IMR-90 (cell line): ENCODE data around the gene PCSK5. TPM values are rescaled to one million over a fixed set of nuclear protein-coding genes. Genes with fewer than 3 reads are reported as not detected.

ENCODE experiments used
- ATAC-seq: fragments of 200-7000 bp; cut with Tn5 transposase; 2 replicates; pipeline ENCODE4 v1.9.1; 2020; ENCODE audit warnings: low read depth, mild to moderate bottlenecking, moderate library complexity
- BruUV-seq: library from RNA; stranded (reverse); fragments of 400-500 nt; replicated peaks from 2 replicates; lab custom pipeline; 2021; lab: Mats Ljungman, UMichigan
- CTCF ChIA-PET: fragments of 300-600 bp; formaldehyde crosslinking; extraction: SDS; loops from one replicate; lab custom pipeline; 2021; ENCODE audit warnings: antibody characterized with exemption; lab: Yijun Ruan, JAX
- POLR2A ChIA-PET: fragments of 300-600 bp; sonication (Branson Sonifier 250); formaldehyde crosslinking; loops from one replicate; lab custom pipeline; 2022; ENCODE audit warnings: antibody characterized with exemption; ENCODE audit not compliant: unreplicated experiment; lab: Charles Lee
- DNase-seq: peaks from one replicate; pipeline ENCODE4 v3.0.0; 2013
- H2AFZ ChIP-seq: replicated peaks from 2 replicates; pipeline ENCODE3; 2013; ENCODE audit warnings: low read length, mild to moderate bottlenecking; ENCODE audit not compliant: poor library complexity
- H2AK5ac ChIP-seq: 2 replicates; pipeline ENCODE4 v1.6.1; 2013; ENCODE audit warnings: low read depth, low read length, inconsistent platforms
- H2AK9ac ChIP-seq: replicated peaks from 2 replicates; pipeline ENCODE3; 2013; ENCODE audit warnings: mild to moderate bottlenecking, low read depth, low read length, moderate library complexity; ENCODE audit not compliant: poor library complexity
- H2BK120ac ChIP-seq: 2 replicates; pipeline ENCODE4 v1.6.1; 2013; ENCODE audit warnings: low read depth, low read length, inconsistent platforms
- H2BK15ac ChIP-seq: 3 replicates; pipeline ENCODE4 v1.6.1; 2013; ENCODE audit warnings: low read depth, low read length, inconsistent platforms
- H2BK20ac ChIP-seq: 2 replicates; pipeline ENCODE4 v1.6.1; 2013; ENCODE audit warnings: low read depth, mild to moderate bottlenecking, inconsistent platforms, low read length, moderate library complexity
- H2BK5ac ChIP-seq: 2 replicates; pipeline ENCODE4 v1.6.1; 2013; ENCODE audit warnings: mild to moderate bottlenecking, low read depth, low read length, inconsistent platforms; ENCODE audit not compliant: poor library complexity, severe bottlenecking
- H3K14ac ChIP-seq: replicated peaks from 2 replicates; pipeline ENCODE4 v1.6.1; 2013; ENCODE audit warnings: low read depth, low read length, inconsistent platforms
- H3K18ac ChIP-seq: 2 replicates; pipeline ENCODE4 v1.6.1; 2013; ENCODE audit warnings: low read depth, low read length, control low read depth
- H3K23ac ChIP-seq: 2 replicates; pipeline ENCODE4 v1.6.1; 2013; ENCODE audit warnings: low read depth, low read length, inconsistent platforms
- H3K27ac ChIP-seq: 2 replicates; pipeline ENCODE4 v1.5.1; 2013; ENCODE audit warnings: mild to moderate bottlenecking, control low read depth, low read length; ENCODE audit not compliant: insufficient read depth
- H3K27me3 ChIP-seq: 2 replicates; pipeline ENCODE4 v1.6.1; 2013; ENCODE audit warnings: low read length; ENCODE audit not compliant: control insufficient read depth, insufficient read depth
- H3K36me3 ChIP-seq: 2 replicates; pipeline ENCODE4 v1.6.1; 2013; ENCODE audit warnings: low read length, mixed read lengths; ENCODE audit not compliant: control insufficient read depth, insufficient read depth
- H3K4ac ChIP-seq: 2 replicates; pipeline ENCODE4 v1.6.1; 2013; ENCODE audit warnings: low read depth, low read length, inconsistent platforms
- H3K4me1 ChIP-seq: 2 replicates; pipeline ENCODE4 v1.6.1; 2013; ENCODE audit warnings: low read length, mixed read lengths; ENCODE audit not compliant: control insufficient read depth, insufficient read depth
- H3K4me2 ChIP-seq: 2 replicates; pipeline ENCODE4 v1.6.1; 2013; ENCODE audit warnings: low read depth, mild to moderate bottlenecking, control low read depth, low read length, moderate library complexity
- H3K4me3 ChIP-seq: 2 replicates; pipeline ENCODE4 v1.5.1; 2013; ENCODE audit warnings: low read depth, mild to moderate bottlenecking, control low read depth, low read length, moderate library complexity; ENCODE audit not compliant: insufficient read depth
- H3K56ac ChIP-seq: 2 replicates; pipeline ENCODE4 v1.6.1; 2013; ENCODE audit warnings: low read length, inconsistent platforms; ENCODE audit not compliant: insufficient read depth; ENCODE audit errors: extremely low read depth
- H3K79me1 ChIP-seq, 2 experiments: 2 replicates each; pipeline ENCODE4 v1.6.1; 2013; ENCODE audit warnings: low read length in 2 of 2, inconsistent platforms in 1 of 2, low read depth in 1 of 2
- H3K9ac ChIP-seq: 2 replicates; pipeline ENCODE4 v1.6.1; 2013; ENCODE audit warnings: low read depth, low read length, control low read depth
- H3K9me1 ChIP-seq: 2 replicates; pipeline ENCODE4 v1.6.1; 2013; ENCODE audit warnings: low read length, inconsistent platforms; ENCODE audit not compliant: insufficient read depth
- H3K9me3 ChIP-seq: 2 replicates; pipeline ENCODE4 v1.6.1; 2013; ENCODE audit warnings: low read length; ENCODE audit not compliant: control insufficient read depth, insufficient read depth
- H4K20me1 ChIP-seq: 2 replicates; pipeline ENCODE4 v1.6.1; 2013; ENCODE audit warnings: low read length, inconsistent platforms; ENCODE audit not compliant: insufficient read depth
- H4K5ac ChIP-seq: 2 replicates; pipeline ENCODE4 v1.6.1; 2013; ENCODE audit warnings: mild to moderate bottlenecking, low read depth, low read length, control low read depth
- H4K8ac ChIP-seq, 2 experiments: 2 replicates each; pipeline ENCODE4 v1.6.1; 2013; ENCODE audit warnings: low read depth in 2 of 2, low read length in 2 of 2, control low read depth in 1 of 2, inconsistent platforms in 1 of 2
- H4K91ac ChIP-seq: 2 replicates; pipeline ENCODE4 v1.6.1; 2013; ENCODE audit warnings: low read depth, low read length, inconsistent platforms; ENCODE audit not compliant: insufficient read depth
- MAZ ChIP-seq: IDR thresholded peaks from 2 replicates; pipeline ENCODE4 v1.6.1; 2012; ENCODE audit warnings: low read depth, mild to moderate bottlenecking, low read length, improper control_type of control experiment, moderate library complexity, borderline replicate concordance
- MXI1 ChIP-seq: IDR thresholded peaks from 2 replicates; pipeline ENCODE4 v1.6.1; 2012; ENCODE audit warnings: low read depth, mild to moderate bottlenecking, low read length, moderate library complexity, borderline replicate concordance
- RAD21 ChIP-seq: IDR thresholded peaks from 2 replicates; pipeline ENCODE4 v1.6.1; 2012; ENCODE audit warnings: low read length, improper control_type of control experiment
- RCOR1 ChIP-seq: IDR thresholded peaks from 2 replicates; pipeline ENCODE4 v1.6.1; 2012; ENCODE audit warnings: mild to moderate bottlenecking, low read length, improper control_type of control experiment; ENCODE audit not compliant: insufficient replicate concordance
- SMC3 ChIP-seq: fragments of 150-350 bp; IDR thresholded peaks from 2 replicates; pipeline ENCODE4 v1.6.1; 2016; ENCODE audit warnings: low read depth, mild to moderate bottlenecking, antibody characterized with exemption, low read length, moderate library complexity
- WGBS, 2 experiments: methylation state at CpG; one replicate each; pipeline versions ENCODE4 v1.1.5 to v1.1.7; 2013; ENCODE audit warnings: missing lambda C conversion rate in 2 of 2; ENCODE audit not compliant: insufficient read length in 1 of 2; ENCODE audit errors: extremely low coverage in 2 of 2; 5-methylcytosine and 5-hydroxymethylcytosine counted together
- dilution Hi-C: fragments of 300-500 bp; cut with HindIII; formaldehyde crosslinking; loops from one replicate; pipeline ENCODE4 v1.14.3; 2018; ENCODE audit warnings: low sequenced_read_pairs; ENCODE audit not compliant: unreplicated experiment
- in situ Hi-C: fragments of 300-500 bp; cut with MboI; formaldehyde crosslinking; loops from 3 replicates; pipeline ENCODE4 v1.14.3; 2019; ENCODE audit warnings: low sequenced_read_pairs, inconsistent platforms, mixed read lengths
- intact Hi-C: fragments of 100-400 bp; cut with micrococcal nuclease; formaldehyde crosslinking; loops from 2 replicates; pipeline ENCODE4 v1.10.0; 2022
- polyA plus RNA-seq, 3 experiments: library from polyadenylated mRNA; depleted of rRNA; stranded (reverse); fragments of >200 nt; gene quantifications; 2 replicates each; pipeline ENCODE4 v1.2.3, GENCODE V29; 2012; ENCODE audit warnings: low replicate concordance in 1 of 3
- total RNA-seq: library from RNA; depleted of rRNA; stranded (reverse); fragments of >200 nt; gene quantifications from 2 replicates; pipeline ENCODE4 v1.2.3, GENCODE V29; 2012

PCSK5 gene
- total and polyA plus RNA-seq, 2 of the 4 experiments (the other 2 are of a cell fraction) = 1.5 to 3.0 TPM

DNA sequence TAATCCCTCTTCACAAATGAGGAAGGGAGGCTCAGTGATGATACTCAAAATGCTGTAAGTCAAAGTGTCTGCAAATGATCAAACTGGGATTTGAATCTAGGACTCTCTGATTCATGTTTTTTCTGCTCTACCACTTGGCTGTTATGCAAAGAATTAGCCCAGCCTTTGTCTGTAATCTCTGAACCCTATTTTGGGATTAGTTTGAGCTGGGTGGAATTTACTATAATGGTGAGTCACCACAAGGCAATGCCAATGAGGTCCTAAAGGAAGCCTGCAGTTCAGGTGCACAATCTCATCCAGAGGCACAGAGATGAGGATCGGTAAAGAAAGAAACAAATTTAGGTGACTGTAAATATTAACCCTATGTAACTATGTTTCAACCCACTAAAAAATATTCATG, 474.6 kb downstream of the PCSK5 start:
- no peak overlapping the region for H2BK120ac ChIP-seq
- H3K4me1 ChIP-seq = peaks cover 2% of the 10 kb centered on the region; the same call in 1 of the 2 replicates
- no peak overlapping the region for H2AFZ ChIP-seq
- H3K36me3 ChIP-seq = no peaks in the 10 kb centered on the region
- ChIA-PET CTCF (no interaction called here), POLR2A (no interaction called here)
- H3K4me2 ChIP-seq = no peak overlapping the region; the same call in 1 of the 2 replicates
- no peak overlapping the region for H4K8ac ChIP-seq
- no CpG with 5 or more reads among the region's 1 CpG for WGBS, 2 experiments
- H3K27ac ChIP-seq = no peak overlapping the region
- H2AK5ac ChIP-seq = no peak overlapping the region
- no peak overlapping the region for H2BK20ac ChIP-seq
- no TSS peak for BruUV-seq
- no peak overlapping the region for H3K56ac ChIP-seq
- ATAC-seq (peak; percentile 72), DNase-seq (peak; percentile 38)
- H3K14ac ChIP-seq = no peak overlapping the region
- no peaks in the 10 kb centered on the region for H3K9me3 ChIP-seq
- H3K9ac ChIP-seq = no peak overlapping the region
- dilution Hi-C loops (no loop called here), in situ Hi-C loops (no loop called here), intact Hi-C loops (no loop called here)
- no peak overlapping the region for H3K23ac ChIP-seq
- TF ChIP-seq RCOR1 (no peak), MXI1 (no peak), SMC3 (no peak), RAD21 (no peak), MAZ (no peak)
- H3K4me3 ChIP-seq = no peak overlapping the region
- H3K9me1 ChIP-seq = no peaks in the 10 kb centered on the region
- no peaks in the 10 kb centered on the region for H4K20me1 ChIP-seq
- H4K91ac ChIP-seq = no peak overlapping the region
- H3K18ac ChIP-seq = no peak overlapping the region
- no peak overlapping the region for H4K5ac ChIP-seq
- no peak overlapping the region for H3K4ac ChIP-seq
- no peak overlapping the region for H2BK15ac ChIP-seq
- no peaks in the 10 kb centered on the region for H3K27me3 ChIP-seq
- no peak overlapping the region for H2BK5ac ChIP-seq
- H2AK9ac ChIP-seq = no peak overlapping the region
- H3K79me1 ChIP-seq = no peaks in the 10 kb centered on the region
